ENCODE data around the gene NEO1.
A peak's percentile ranks its signal among the peaks of the same experiment; 100 is the strongest.

NEO1 gene

DNA sequence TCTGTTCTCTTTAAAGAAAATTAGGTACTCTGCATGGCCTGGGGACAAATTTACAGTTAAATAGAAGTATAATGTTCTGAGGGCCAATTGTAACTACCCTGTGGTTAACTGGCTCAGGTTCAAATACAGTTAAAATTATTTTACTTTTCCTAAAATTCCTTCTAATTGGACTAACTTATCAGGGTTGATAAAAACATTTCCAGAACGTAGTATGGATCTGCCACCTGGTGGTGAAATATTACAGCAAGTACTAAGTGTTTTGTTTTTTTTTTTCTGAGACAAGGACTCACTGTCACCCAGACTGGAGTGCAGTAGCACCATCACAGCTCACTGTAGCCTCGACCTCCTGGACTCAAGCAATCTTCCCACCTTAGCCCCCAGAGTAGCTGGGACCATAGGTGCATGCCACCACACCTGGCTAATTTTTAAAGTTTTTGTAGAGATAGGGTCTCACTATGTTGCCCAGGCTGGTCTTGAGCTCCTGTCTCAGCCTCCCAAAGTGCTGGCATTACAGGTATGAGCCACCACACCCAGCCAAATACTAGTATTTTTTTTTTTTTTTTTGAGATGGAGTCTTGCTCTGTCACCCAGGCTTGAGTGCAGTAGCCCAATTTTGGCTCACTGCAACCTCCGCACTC is 29.2 kb downstream of the NEO1 start:
- DNase-seq: no peak

DNA sequence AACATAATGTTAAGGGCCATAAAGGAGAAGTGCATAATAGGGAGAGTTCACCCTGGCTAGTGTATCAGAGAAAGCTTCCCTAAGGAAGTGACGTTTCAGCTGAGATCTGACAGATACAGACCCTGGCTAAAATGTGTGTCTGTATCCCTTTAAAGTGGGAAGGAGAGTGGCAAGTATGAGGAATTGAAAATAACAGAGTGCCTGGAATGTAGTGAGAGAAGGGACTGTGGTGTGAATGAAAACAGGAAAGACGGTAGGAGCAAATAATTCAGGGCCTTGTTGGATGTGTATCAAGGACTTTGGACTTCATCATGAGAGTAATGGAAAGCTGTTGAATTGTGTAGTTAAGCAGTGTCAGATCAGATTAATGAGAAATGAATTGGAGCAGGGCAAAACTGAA is 30.5 kb downstream of the NEO1 start:
- DNase-seq: no peak

DNA sequence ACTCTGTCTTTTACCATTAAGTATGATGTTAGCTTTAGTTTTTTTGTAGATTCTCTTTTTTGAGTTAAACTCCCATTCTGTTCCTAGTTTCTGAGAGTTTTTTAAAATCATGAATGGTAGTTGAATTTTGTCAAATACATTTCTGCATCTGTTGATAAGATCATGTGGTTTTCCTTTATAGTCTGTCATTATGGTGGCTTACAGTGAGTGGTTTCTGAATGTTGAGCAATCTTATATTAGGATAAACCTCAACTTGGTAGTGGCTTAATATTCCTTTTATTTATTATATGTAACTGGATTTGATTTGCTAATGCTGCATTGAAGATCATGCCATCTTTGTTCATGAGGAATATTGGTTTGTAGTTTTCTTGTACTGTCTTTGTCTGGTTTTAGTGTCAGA is 34.8 kb downstream of the NEO1 start:
- DNase-seq: no peak

DNA sequence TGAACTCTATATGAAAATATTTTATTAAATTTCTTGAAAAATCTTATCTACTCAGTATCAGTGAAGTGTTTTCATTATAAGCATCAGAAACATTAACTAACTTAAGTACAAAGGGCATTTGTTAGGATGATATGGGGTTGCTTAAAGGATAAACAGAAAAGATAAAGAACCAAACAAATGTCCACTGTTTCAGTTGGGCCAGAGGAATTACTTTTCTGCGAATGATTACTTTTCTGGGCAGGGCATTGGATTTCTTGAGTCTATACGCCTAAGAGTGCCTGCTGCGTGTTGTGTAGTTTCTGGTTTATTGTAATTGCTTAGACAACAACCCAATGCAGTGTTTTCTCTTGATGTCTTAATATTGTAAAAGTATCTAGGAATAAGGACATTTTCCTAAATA is 52.8 kb downstream of the NEO1 start:
- DNase-seq: no peak

DNA sequence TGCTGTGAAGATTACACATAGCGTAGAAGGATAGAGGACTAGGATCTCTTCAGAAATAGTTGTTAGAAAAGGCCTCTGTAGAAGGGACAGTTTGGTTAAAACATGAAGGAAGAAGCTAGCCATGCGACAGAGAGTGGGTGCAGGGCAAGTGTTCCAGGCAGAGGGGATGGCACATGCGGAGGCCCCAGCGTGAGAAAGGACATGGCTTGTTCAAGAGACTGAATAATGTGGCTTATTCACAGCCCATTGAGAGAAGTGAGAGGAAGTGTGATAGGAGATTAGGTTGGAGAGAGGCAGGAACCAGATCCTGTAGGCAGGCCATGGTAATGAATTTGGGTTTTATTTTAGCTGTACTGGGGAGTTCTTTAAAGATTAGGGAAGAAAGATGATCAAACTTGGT is 56.4 kb downstream of the NEO1 start:
- no peak for DNase-seq

DNA sequence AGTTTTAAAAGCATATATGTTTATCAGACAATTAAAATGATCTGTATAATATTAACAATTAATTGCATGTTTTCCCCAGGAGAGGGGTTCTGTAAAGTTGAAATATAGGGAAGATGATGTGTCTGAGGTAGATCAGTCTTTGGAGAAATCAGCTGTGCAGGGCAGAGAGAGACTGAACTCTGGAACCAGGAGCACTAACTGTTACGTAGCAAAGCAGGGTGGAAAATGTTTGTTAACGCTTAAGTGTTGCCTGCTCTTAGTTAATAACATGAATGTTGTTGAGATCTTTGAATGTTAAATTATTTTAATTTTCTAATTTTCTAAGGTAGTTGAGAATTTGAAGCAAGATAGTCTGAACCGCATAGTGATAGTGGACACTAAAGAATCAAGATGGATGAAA is 57.5 kb downstream of the NEO1 start:
- no peak for DNase-seq

DNA sequence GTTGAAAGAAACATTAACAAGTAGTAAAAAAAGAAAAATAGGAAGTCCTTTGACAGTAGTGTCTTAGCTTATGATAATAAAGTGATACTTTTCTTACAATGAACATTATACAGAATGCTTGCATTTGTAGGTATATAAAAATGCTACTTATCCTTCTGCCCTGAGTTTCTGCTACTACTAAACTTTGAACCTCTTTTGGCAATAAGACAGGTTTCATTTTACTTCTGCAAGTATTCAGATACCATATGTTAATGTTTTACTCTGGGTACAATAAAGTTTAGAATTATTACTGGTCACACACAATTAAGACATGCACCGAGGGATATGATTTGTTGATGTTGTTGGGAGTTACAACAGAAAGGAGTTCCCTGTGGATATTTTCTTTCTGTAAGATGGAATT is 57.9 kb downstream of the NEO1 start:
- DNase-seq: no peak

DNA sequence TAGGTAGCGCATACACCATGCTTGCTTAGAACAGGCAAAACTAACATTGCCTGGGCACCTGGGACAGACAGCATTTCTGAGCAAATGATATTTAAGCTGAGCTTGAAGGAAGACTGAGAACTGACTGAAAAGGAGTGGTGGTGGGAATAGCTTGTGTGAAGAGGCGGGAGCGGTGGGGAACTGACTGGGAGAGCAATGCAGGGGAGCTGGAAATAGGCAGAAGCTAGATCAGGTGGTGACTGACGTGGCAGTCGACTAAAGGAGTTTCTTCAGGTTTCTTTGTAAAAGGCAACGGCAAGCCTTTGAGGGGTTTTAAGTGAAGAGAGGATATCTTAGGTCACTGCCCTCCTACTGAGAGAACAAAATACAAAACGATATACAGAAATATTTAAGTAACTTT is 61.8 kb downstream of the NEO1 start:
- no peak for DNase-seq

DNA sequence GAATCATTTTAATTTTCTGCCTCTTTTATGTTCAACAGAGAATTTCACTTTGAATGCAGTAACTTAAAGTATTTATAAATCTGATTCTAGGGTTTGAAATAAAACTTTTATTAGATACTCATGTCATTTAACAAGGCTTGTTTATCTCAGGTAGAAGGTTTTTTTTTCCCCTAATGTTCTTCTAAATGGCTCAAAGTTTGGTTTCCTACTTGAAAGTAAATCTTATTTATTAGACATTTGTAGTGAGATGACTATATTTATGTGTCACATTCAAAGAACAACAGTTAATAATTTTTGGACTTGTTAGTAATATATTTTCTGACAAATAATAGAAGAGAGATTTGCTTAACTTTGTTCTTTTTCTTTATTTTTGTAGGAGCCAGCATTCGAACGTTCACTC is 63.9 kb downstream of the NEO1 start:
- DNase-seq: no peak

DNA sequence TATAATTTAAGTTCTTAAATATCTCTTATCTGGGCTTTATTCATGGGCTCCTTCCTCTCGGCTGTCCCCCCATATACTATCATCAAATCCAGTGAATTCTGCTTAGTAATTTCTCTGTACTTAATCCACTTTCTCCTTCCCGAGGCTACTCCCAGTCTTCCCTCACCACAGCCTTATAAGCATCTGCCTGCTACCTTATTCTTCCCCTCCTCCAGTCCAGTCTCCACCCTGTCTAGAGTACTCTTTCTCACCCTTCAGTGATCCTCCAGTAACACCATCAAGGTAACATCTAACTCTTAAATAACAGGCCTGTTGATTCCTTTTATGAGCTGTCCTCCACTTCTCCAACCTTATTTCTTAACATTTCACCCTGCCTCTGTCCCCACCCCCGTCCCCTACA is 65.8 kb downstream of the NEO1 start:
- DNase-seq: no peak

DNA sequence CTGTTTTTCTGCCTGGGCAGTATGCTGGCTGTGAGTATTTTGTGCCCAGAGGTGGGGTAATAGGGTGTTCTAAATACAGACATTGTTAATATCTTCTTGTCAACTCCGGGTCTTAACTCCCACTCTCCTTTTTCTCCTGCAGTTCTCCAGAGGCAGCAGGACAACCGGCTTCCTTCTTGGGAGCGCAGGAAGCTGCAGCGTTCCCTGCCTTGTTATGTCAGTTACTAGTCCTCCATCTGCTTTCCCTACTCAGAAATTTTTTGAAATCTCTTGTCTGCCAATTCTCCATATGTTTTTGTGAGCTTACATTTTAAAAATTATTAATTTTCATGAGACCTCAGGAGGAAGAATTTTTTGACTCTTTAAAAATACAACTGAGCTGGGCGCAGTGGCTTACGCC is 67.2 kb downstream of the NEO1 start:
- DNase-seq: no peak

DNA sequence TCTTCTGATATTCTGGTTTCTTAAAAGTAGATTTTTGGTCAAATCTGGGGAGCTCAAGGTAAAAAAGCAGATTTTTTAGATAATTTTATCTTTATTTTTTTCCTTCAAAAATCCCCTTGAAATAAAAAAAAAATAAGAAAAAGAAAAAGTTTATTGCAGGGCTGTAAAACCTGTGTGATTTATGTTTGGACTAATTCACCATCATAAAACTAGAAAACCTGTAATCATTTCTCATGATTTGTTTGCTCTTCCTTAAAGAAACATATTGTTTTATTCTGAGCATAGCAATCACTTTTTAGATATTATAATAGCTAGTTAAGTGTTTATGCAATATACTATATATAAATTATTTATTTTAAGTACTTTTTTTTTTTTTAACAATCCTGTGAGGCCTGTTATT is 68.0 kb downstream of the NEO1 start:
- DNase-seq: no peak

DNA sequence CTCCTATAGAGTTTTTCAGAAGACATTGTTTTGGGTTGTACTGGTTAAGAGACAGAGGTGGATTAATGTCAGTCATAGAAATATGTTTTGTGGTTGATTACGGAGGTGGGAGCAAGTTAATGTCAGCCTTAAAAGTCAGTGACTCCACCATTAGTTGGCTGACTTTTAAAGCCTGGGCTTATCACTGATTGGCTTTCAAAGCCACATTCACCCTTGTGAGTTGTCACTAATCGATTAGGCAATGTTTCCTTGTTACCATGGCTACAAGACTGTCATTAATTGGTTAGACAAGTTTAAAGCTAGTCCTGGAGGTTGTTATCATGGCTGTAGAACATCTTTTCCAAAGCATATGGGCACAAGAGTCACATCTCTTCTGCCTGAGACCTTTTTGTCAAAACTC is 73.0 kb downstream of the NEO1 start:
- DNase-seq: no peak

DNA sequence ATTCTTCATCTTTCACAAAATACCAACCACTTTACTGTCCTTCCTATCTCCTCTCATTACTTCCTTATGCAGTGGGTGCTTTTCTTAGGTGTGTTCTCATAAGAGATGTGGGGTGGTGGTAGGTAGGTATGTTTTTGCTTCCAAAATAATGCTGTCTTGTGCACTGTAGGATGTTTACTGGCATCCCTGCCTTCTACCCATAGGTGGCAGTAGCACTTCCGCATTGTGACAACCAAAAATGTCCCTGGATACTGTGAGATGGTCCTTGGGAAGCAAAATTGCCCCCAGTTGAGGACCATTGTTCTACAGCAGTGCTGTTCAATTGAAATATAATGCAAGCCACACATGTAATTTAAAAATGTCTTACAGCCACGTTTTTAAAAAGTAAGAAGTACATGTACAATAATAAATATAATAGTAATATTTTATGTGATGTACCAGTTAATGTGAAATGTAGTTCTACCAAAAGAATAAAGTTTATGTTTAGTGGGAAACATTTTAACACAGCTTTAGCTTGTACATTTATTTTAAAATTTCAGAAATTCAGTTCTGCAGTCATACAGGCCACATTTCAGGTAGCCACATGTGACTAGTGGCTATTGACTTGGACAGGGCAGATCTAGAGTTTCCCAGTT is 75.2 kb downstream of the NEO1 start:
- DNase-seq: peak; percentile 15

DNA sequence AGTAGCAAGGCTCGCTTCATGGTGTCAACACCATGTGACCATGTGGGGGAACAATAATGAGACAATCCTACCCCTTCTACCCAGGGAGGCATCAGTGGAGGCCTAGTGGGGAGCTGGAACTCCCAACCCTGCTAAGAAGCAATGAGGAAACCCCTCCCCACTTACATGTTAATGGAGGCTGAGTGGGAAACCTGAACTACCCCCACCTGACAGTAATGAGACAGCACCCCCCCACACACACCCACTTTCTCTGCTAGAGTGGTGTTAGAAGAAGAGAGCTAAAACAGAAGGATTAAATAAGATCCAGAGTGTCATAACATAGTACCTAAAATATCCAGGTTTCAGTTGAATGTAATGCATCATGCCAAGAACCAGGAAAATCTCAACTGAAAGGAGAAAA is 78.6 kb downstream of the NEO1 start:
- DNase-seq: no peak

DNA sequence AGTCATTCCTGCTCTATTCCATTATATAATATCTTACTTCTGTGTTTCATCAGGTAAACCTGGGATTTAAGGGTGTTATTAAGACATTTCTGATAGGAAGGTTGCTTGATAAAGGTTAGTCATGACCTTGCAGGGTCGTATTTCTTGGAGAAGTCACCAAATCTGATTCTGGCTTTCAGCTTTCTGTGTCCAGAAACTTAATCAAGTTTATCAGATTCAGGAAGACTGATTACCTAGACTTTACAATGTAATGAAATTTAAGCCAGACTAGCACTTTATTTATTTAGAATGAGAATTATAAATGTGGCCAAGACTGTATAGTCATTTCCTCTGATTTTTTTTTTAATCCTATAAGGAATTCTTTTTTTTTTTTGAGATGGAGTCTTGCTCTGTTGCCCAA is 81.9 kb downstream of the NEO1 start:
- no peak for DNase-seq

DNA sequence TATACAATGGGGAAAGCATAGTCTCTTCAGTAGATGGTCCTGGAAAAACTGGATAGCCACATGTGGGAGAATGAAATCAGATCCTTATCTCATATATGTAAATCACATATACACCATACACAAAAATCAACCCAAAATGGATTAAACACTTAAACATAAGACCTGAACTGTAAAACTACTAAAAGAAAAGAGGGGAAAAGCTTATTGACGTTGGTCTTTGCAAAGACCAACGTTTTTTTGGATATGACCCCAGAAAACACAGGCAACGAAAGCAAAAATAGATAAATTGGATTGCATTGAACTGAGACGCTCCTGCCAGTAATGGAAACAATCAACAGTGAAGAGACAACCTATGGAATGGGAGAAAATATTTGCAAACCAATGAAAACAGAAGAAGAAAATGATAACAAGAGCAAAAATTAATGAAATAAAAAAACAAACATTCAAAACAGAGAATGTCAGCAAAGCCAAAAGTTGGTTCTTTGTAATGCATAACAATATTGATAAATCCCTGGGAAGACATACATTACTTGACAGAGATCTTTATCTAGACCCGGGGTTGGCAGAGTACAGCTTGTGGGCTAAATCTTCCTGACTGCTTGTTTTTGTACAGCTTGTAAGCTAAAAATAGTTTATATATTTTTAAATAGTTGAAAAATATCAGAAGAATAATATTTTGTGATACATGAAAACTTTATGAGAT is 86.9 kb downstream of the NEO1 start:
- DNase-seq: no peak

DNA sequence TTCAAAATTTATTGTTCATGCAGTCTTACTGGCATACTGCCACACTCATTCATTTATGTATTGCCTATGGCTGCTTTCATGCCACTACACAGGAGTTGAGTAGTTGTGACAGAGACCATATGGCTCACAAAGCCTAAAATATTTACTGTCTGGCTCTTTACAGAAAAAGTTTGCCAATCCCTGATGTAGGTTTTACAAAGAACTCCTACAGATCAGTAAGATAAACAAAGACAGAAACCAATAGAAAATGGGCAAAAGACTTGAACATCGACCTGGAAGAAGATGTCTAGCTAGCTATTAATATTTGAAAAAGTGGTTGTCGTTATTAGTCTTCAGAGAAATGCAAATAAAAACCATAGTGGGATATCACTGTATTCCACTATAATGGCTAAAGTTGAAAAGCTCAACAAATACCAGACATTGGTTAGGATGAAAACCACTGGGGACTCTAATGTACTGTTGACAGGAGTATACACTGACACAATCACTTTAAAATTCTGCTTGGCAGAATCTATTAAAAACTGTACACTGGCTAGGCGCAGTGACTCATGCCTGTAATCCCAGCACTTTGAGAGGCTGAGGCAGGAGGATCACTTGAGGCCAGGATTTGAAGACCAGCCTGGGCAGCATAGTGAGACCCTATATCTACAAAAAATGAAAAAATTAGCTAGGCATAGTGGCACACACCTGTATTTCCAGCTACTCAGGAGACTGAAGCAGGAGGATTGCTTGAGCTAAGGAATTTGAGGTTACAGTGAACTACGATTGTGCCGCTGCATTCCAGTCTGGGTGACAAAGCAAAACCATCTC is 87.7 kb downstream of the NEO1 start:
- DNase-seq: no peak

DNA sequence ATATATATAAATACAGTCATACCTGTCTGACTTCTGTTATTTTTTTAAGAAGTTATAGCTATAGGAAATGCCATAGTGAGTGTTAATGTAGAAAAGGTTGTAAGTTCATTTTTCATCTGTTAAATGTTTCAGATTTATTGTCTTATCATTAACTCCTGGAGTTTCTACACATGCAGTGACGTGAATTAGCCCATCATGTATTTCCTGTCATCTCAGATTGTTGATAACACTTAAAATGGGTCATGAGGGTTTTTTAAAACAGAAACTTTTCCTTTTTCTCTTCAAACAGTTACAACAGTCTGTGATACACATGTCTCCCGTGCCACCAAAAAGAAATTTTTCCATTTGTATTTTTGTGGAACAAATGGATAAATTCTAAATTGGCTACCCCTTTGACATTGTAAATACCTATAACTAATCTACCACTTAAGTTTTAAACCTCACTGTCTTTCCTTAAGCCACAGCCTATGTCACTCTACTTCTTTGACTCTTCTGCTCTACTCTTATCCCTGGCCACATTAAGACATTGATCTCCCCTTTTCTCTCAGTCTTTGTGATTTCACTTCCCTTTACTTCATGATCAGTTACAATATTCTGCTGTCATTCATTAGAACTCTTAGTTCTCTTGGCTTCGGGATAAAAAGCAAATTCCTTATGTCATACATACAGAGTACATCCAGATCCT is 89.1 kb downstream of the NEO1 start:
- DNase-seq: peak; percentile 24

DNA sequence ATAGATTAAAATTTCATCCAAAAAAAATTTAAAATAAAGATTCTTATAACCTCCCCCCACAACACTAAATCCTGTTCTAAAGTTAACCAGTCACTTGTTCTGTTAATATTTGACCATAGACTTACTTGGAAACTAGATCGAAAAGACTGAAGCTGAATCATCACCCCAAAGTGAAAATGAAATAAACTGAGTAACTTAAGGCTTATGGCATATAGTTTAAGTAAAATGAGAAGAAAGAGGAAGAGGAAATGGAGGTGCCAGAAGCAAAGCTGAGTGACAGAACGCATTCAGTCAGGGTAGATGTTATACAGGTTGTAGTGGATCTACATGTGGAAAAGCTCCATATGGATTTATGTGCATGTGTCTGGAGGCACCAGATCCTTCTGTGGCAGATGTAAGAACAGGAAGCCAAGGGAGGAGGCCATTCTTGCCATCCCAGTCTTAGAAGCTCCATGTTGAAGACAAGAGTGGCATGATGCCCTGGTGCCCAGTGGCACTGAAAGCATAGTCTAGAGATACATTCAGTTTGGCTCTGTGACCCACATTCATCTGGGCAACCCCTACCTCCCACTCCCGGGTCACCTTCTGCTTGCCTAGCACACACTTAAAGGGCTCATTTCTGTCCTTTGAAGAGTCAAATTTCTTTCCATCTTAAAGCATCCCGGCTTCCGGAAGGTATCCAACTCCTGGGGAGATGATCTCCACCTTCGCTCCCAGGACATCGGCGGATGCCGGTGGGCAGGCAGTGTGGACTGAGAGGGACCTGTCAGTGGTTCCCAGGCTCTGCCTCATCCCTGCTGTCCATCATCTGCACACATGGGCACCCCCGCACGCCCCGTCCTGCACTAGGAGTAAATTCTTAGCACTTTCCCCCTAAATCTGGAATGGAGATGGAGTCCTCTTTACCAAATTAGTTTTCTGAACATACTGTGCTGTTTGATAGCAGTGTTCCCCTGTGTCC is 90.8 kb downstream of the NEO1 start:
- DNase-seq: no peak

DNA sequence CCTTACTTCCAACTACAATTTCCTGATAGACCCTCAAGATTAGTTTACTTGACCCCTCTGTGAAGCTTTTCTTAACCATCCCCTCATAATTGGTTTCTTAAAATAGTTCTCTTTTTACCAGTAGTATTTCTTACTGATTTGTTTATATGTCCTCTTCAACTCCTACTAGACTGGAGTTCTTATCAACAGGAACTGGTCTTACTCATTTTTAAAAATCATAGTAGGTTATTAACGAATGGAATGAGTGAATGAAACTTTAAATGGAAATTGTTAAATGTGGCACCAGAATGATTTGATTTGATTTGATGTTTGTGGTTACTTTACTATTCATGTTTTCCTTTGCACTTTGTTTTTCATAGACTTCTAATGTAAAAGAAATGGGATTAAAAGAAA is 91.5 kb downstream of the NEO1 start:
- no peak for DNase-seq

DNA sequence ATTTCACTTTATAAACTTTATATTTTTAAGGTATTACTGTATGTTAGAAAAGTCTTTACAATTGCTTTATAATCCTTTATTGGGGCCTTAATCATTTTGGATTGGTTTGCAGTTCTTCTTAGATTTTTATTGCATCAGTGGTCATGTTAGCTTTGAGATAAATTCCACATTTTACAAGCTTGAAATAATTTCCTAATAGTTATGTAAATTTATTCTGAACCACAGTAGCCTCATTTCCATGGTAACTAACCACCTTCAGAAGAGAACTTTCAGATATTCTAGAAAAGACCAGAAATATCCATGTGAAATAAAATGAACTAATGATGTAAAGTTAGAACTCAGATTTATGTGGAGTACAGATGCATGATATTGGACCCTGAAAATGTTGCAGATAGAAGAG is 94.2 kb downstream of the NEO1 start:
- DNase-seq: no peak

All from NCI-H226 (cell line).